Endothelial cell (in vitro differentiated cells): ENCODE results near the gene HBS1L. TPM values are rescaled to one million over a fixed set of nuclear protein-coding genes. Genes with fewer than 3 reads are reported as not detected.

Experiments used
- DNase-seq: peaks from one replicate; pipeline ENCODE4 v3.0.0; 2021; ENCODE audit warnings: low spot score
- H3K27ac Mint-ChIP-seq: one replicate; pipeline ENCODE4 v1.8.0; 2021; ENCODE audit warnings: mixed read lengths, inconsistent platforms; ENCODE audit not compliant: unreplicated experiment
- H3K27me3 Mint-ChIP-seq: one replicate; pipeline ENCODE4 v1.8.0; 2021; ENCODE audit warnings: mild to moderate bottlenecking, moderate library complexity, mixed read lengths, inconsistent platforms; ENCODE audit not compliant: unreplicated experiment
- H3K36me3 Mint-ChIP-seq: one replicate; pipeline ENCODE4 v1.8.0; 2021; ENCODE audit warnings: mild to moderate bottlenecking, low read depth, mixed read lengths, inconsistent platforms; ENCODE audit not compliant: unreplicated experiment
- H3K4me1 Mint-ChIP-seq: one replicate; pipeline ENCODE4 v1.8.0; 2021; ENCODE audit warnings: mild to moderate bottlenecking, mixed read lengths, inconsistent platforms; ENCODE audit not compliant: unreplicated experiment
- H3K4me3 Mint-ChIP-seq: one replicate; pipeline ENCODE4 v1.8.0; 2021; ENCODE audit warnings: mild to moderate bottlenecking, mixed read lengths, inconsistent platforms; ENCODE audit not compliant: unreplicated experiment
- H3K9me3 Mint-ChIP-seq: one replicate; pipeline ENCODE4 v1.8.0; 2021; ENCODE audit warnings: mixed read lengths, inconsistent platforms; ENCODE audit not compliant: unreplicated experiment
- CTCF ChIP-seq: fragments of 200-600 bp; sonication (generic); IDR thresholded peaks from one replicate; pipeline ENCODE4 v1.5.0; 2021; ENCODE audit warnings: antibody characterized with exemption; ENCODE audit not compliant: unreplicated experiment
- total RNA-seq: library from RNA; stranded (reverse); fragmentation: NEBNext Ultra II Directional; extraction: Animal tissue kit (Norgen Biotek cat#: 25700); gene quantifications from one replicate; pipeline ENCODE4 v1.2.1, GENCODE V29; 2021; ENCODE audit not compliant: unreplicated experiment

Gene HBS1L
- total RNA-seq, 1 donor from 2014 or later: 93.3 TPM

GRCh38 chr6:135053406-135053805 lies 1.2 kb downstream of the HBS1L start:
- Mint-ChIP-seq H3K4me3 (peak overlapping the region; percentile 99), H3K27ac (peak overlapping the region; percentile 99), H3K27me3 (no peaks in the 10 kb centered on the region), H3K36me3 (peaks cover 4% of the 10 kb centered on the region), H3K9me3 (no peaks in the 10 kb centered on the region), H3K4me1 (peaks cover 20% of the 10 kb centered on the region)
- no peak for TF ChIP-seq CTCF
- DNase-seq: no peak

GRCh38 chr6:135052939-135053338 lies 1.7 kb downstream of the HBS1L start:
- no peaks in the 10 kb centered on the region for H3K9me3 Mint-ChIP-seq
- no peak for DNase-seq
- H3K27me3 Mint-ChIP-seq: no peaks in the 10 kb centered on the region
- H3K4me1 Mint-ChIP-seq: peaks cover 20% of the 10 kb centered on the region
- TF ChIP-seq CTCF: no peak
- peak overlapping the region; percentile 99 for H3K4me3 Mint-ChIP-seq
- H3K36me3 Mint-ChIP-seq: peaks cover 8% of the 10 kb centered on the region
- H3K27ac Mint-ChIP-seq: peak overlapping the region; percentile 99

- no peaks in the 10 kb centered on the region for H3K9me3 Mint-ChIP-seq
Measured at GRCh38 chr6:135048915-135049314, 5.7 kb downstream of the HBS1L start.

GRCh38 chr6:135047336-135047735 lies 7.3 kb downstream of the HBS1L start:
- Mint-ChIP-seq H3K4me1 (peaks cover 18% of the 10 kb centered on the region), H3K4me3 (no peak overlapping the region), H3K27me3 (peaks cover 3% of the 10 kb centered on the region), H3K9me3 (no peaks in the 10 kb centered on the region), H3K27ac (no peak overlapping the region), H3K36me3 (peaks cover 11% of the 10 kb centered on the region)
- no peak for TF ChIP-seq CTCF
- no peak for DNase-seq

More at GRCh38 chr6:135048915-135049314, 5.7 kb downstream of the HBS1L start:
- Mint-ChIP-seq H3K27me3 (peaks cover 3% of the 10 kb centered on the region), H3K27ac (no peak overlapping the region), H3K4me1 (peaks cover 25% of the 10 kb centered on the region), H3K36me3 (peaks cover 11% of the 10 kb centered on the region), H3K4me3 (no peak overlapping the region)
- DNase-seq: no peak
- TF ChIP-seq CTCF: no peak

- peaks cover 3% of the 10 kb centered on the region for H3K27me3 Mint-ChIP-seq
- no peak for TF ChIP-seq CTCF
- no peak overlapping the region for H3K4me3 Mint-ChIP-seq
- no peaks in the 10 kb centered on the region for H3K9me3 Mint-ChIP-seq
- no peak for DNase-seq
- H3K4me1 Mint-ChIP-seq: peaks cover 18% of the 10 kb centered on the region
- H3K27ac Mint-ChIP-seq: no peak overlapping the region
- peaks cover 11% of the 10 kb centered on the region for H3K36me3 Mint-ChIP-seq
Measured at GRCh38 chr6:135046912-135047311, 7.7 kb downstream of the HBS1L start.
